GM19463 (cell line): ENCODE results near the gene RUSF1.
"Not testable (repeated sequence)": the region's sequence is repeated elsewhere in the genome, so short reads cannot be mapped to it uniquely, and the experiment has no call there.

Experiments used
- ATAC-seq: cut with Tn5 transposase; IDR thresholded peaks from one replicate; pipeline ENCODE4 v1.9.1; 2021; ENCODE audit warnings: mild to moderate bottlenecking, moderate library complexity; ENCODE audit not compliant: unreplicated experiment

Gene RUSF1

GRCh38 chr16:31507929-31508705 lies at the start of gene RUSF1:
Gene RUSF1 (minus strand): TSS chr16:31508391. CDS start chr16:31508373, 18 bp downstream.
- peak; percentile 86 for ATAC-seq

GRCh38 chr16:31542763-31543162 lies 34.6 kb upstream of the RUSF1 start:
- no peak for ATAC-seq

DNA sequence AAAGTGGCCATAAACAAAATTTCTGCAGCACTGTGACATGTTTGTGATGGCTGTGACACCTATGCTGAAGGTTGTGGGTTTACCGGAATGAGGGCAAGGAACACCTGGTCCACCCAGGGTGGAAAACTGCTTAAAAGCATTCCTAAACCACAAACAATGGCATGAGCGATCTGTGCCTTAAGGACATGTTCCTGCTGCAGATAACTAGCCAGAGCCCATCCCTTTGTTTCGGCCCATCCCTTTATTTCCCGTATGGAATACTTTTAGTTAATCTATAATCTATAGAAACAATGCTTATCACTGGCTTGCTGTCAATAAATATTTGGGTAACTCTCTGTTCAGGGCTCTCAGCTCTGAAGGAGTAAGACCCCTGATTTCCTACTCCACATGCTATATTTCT lies 31.6 kb upstream of the RUSF1 start:
- not testable (repeated sequence) for ATAC-seq

GRCh38 chr16:31538243-31538598 lies 30.0 kb upstream of the RUSF1 start:
- ATAC-seq = not testable (repeated sequence)

- no peak for ATAC-seq
Observed at GRCh38 chr16:31537362-31538242, 29.4 kb upstream of the RUSF1 start.

DNA sequence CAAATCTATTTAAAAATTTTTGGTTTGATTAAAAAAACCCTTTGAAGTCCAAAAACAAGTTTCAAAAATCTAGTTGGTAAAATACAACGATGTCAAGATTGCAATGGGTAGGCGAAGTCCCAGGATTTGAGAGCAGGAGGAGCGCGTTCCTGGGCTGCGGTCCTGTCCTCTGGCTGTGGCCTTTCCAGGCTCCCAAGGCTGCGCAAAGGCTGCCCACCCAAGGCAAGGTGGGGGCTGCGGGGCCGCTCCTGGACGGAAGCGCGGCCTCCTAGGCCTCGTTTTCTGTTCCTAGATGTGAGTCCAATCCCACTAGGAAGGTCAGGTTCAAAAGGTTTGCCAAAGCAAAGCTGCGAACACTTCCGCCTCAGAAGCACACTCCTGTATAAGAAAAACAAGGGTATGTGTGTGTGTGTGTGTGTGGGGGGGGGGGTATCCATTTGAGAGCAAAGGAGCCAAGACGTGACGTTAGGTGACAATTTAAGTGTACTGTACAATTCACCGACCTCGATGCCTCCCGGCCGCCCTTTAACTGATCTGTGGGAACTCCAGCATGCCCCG lies 28.7 kb upstream of the RUSF1 start:
- ATAC-seq = no peak

DNA sequence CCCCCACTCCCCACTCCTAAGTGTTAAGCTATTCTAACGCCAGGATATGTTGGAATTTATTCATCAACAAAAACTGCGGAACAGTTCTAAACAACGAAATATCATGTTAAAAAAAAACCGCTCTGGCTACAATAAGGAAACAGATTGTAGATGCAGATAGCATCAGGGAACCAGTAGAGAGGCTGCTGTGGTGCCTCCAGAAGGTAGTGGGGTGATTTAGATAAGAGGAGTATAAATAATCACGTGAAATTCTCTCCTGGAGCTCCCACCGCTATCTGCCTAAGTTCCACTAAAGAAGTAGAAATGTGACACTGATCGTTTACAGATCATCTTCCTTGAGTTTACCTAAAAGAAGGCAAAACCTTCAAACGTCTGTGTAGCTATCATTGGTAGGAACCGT lies 27.5 kb upstream of the RUSF1 start:
- ATAC-seq = no peak

DNA sequence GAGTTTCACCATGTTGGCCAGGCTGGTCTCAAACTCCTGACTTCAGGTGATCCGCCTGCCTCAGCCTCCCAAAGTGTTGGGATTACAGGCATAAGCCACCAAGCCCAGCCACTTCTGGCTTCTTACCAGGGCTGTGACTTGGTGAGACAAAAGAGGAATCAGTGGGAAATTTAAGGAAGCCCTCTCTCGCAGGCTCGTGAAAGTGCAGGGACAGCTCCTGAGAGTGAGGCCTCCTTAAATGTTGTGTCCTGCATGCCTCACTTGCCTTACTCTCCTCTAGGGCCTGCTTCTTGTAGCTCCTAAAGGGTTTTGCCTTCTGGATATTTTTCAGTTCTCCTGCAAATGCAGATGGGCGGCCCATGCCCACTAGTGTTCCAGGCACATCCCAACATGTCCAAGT lies 24.7 kb upstream of the RUSF1 start:
- ATAC-seq = no peak

DNA sequence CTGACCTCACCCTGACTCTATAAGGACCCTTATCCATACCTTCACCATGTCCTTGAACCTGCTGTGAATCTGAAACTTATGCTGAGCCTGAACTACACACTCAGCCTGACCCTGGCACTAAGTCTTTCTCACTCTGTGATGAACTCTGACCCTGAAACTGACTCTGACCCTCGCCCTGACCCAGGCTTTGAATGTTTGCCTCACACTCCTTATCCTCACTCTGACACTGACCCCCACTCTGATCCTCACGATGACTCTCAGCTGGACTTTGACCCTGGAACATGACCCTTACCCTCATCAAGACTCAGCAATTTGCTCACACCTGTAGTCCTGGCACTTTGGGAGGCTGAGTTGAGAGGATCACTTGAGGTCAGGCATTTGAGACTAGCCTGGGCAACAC lies 23.9 kb upstream of the RUSF1 start:
- no peak for ATAC-seq

DNA sequence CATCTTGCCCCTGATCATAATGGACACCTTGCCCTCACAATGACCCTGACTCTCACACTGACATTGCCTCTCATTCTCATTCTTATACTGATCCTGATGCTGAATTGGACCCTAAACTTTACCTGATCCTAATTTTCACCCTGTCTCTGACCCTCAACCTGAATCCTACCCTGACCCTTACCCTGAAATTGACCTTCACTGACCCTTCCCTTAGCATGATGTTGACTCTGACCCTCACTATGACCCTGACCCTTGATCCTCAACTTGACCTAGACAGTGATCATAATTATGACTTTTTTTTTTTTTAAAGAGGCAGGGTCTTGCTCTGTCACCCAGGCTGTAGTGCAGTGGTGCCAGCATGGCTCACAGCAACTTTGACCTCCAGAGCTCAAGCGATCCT lies 22.9 kb upstream of the RUSF1 start:
- ATAC-seq = no peak

- no peak for ATAC-seq
Observed at GRCh38 chr16:31530405-31530804, 22.2 kb upstream of the RUSF1 start.

- ATAC-seq = no peak
Observed at GRCh38 chr16:31529937-31530312, 21.7 kb upstream of the RUSF1 start.

DNA sequence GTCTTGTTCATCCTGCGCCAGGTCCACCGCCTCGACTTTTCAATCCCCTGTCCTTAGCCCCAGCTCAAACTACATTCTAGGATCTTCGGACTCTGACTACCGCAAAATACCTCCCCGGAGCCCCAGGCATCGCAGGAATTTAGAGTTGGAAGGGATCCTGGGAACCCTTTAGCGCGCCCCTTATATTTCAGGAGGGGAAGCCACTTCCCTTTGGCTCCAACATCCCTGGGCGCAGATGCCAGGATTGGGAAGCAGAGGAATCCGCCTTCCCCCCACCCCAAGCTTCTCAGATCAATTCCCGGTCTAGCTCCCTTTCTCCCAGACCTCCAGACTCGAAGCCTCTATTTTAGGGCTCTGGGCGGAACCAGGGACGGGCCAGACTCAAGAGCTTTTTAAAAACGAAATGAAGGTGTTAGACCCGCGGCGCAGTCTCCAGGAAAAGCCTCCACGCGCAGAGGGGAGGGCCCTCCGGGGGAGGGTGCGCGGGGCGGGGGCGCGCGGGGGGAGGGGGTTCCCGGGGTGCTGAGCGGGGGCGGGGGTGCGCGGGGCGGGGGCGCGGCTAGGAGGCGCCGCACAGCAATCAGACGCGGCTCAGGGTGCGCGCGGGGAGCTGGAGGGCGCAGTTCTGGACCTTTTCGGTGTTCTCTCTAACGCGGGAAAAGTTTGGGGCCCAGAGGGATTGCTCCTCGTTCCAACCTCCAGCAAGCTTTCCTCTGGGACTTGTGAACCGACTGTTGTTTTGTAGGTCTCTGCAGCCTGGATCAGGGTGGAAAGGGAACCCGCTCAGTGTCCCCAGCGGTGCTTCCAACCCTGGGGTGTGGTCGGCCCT lies 21.1 kb upstream of the RUSF1 start:
- ATAC-seq = no peak

- no peak for ATAC-seq
Observed at GRCh38 chr16:31528523-31529107, 20.4 kb upstream of the RUSF1 start.

GRCh38 chr16:31527734-31528274 lies 19.6 kb upstream of the RUSF1 start, which contains the start of gene AHSP:
Gene AHSP (plus strand): TSS chr16:31527900. CDS start chr16:31528140, 240 bp downstream.
- ATAC-seq = no peak

GRCh38 chr16:31525113-31525512 lies 16.9 kb upstream of the RUSF1 start:
- ATAC-seq = no peak

GRCh38 chr16:31523768-31524167 lies 15.6 kb upstream of the RUSF1 start:
- ATAC-seq = not testable (repeated sequence)

DNA sequence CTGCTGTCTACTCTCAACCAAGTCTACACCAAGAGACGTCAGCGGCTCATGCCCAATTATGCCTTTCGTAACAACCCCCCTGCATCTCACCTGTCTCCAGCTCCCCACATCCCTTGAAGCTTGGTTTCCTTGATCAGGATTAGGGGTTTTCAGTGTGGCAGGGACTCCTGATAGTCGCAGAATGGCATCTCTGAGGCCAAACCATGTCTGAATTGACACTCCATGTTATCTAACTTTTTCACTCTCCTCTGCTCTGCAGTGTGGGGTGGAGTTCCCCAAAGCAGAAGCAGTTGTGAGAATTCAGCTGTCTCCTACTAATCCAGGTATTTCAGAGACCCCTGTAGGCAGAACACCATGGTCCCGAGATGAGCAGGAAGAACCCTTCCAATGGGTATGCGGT lies 13.9 kb upstream of the RUSF1 start:
- ATAC-seq = no peak

DNA sequence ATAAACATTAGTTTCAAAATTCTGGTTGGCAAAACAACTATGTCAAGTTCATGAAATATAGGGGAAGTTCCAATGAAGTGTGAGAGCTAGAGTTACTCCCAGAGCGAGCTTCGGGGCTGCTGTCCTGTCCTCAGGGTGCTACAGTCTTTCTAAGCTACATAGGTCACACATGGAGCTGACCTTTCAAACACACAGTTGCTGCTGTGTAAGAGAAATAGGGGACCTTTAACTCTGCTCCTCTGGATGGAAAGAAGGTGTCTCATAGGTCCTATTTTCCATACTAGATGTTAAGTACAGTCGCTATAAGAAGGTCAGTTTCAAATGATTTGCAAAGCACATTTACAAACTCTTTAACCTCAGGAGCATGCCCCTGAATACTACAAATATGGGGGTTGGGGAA lies 13.2 kb upstream of the RUSF1 start:
- ATAC-seq = no peak

- no peak for ATAC-seq
Observed at GRCh38 chr16:31519759-31520431, 11.7 kb upstream of the RUSF1 start.
